Ureter (tissue), 1 donor: ENCODE data around the gene LCN2. TPM values are rescaled to one million over a fixed set of nuclear protein-coding genes. Genes with fewer than 3 reads are reported as not detected.
"Not testable (repeated sequence)": the region's sequence is repeated elsewhere in the genome, so short reads cannot be mapped to it uniquely, and the experiment has no call there.

Experiments
- DNase-seq: peaks from one replicate; pipeline ENCODE4 v3.0.0-alpha.2; 2020; ENCODE audit warnings: low spot score
- total RNA-seq: library from RNA; stranded (reverse); gene quantifications from one replicate; pipeline ENCODE4 v1.2.4, GENCODE V29; 2023
- donor health status: DM: yes; HTN: yes; CAD: no.

Gene LCN2
- total RNA-seq, 1 donor from 2014 or later: 143 TPM

DNA sequence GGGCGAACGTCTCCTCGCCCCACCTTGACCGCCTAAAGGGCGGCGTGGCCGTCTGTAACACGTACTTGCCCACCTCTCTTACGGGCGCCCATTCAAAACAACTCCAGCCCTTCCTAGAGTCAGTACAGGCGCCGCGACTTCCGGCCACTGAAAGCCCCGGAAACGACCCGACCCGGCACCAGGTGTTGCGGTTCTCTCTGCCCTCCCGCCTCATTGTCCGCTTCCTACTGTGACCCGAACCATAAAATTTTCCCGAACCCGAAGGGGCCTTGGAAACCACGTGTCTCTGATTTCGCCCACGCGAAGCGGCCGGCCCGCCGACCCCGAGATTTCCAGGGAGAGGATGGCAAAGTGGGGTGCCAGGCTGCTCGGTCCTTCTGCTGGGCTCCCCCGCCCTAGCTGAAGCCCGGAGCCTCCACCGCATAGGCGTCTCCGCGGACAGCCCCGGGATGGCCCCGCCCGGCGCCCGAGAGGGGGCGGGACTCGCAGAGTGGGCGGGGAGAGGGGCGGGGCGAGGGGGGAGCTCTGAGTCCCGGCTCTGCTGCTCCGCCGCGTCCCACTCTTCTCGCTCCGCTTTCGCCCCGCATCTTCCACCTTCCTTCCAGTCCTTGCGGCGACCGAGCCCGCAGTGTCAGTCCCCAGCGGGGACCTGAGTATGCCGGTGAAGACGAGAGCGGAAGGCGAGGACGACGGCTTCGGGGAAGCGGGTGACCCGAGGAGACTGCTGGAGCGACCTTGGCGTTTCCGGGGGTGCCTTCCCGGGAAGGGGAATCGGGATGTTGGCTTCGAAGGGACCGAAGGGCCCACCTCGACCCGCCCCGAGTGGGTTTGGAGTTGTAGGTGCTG, 21.0 kb upstream of the LCN2 start:
- DNase-seq: peak; percentile 83

GRCh38 chr9:128128836-128129590, 20.2 kb upstream of the LCN2 start:
- DNase-seq: no peak

GRCh38 chr9:128129976-128130590, 19.2 kb upstream of the LCN2 start:
- not testable (repeated sequence) for DNase-seq

GRCh38 chr9:128130651-128131050, 18.6 kb upstream of the LCN2 start:
- not testable (repeated sequence) for DNase-seq

GRCh38 chr9:128131346-128131745, 17.9 kb upstream of the LCN2 start:
- DNase-seq: not testable (repeated sequence)

DNA sequence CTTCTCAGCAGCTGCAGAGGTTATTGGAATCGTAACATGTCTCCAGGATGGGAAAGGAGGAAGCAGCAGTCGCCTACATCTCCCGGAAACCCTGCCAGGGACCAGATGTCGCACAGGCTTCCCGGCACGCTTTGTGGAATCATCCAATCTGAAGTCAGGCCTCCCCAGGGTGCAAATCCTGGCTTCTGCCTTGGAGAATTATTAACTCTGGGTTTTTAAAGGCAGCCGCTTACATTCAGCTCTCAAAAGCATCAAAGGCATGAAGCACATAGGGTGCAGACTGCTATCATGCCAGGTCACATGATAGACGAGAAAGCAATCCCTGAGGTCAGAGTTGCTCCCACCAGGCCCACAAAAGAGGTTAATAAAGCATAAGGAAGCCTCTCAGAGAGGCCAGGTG, 17.1 kb upstream of the LCN2 start:
- not testable (repeated sequence) for DNase-seq

- not testable (repeated sequence) for DNase-seq
Measured at GRCh38 chr9:128135561-128135960, 13.7 kb upstream of the LCN2 start.

DNA sequence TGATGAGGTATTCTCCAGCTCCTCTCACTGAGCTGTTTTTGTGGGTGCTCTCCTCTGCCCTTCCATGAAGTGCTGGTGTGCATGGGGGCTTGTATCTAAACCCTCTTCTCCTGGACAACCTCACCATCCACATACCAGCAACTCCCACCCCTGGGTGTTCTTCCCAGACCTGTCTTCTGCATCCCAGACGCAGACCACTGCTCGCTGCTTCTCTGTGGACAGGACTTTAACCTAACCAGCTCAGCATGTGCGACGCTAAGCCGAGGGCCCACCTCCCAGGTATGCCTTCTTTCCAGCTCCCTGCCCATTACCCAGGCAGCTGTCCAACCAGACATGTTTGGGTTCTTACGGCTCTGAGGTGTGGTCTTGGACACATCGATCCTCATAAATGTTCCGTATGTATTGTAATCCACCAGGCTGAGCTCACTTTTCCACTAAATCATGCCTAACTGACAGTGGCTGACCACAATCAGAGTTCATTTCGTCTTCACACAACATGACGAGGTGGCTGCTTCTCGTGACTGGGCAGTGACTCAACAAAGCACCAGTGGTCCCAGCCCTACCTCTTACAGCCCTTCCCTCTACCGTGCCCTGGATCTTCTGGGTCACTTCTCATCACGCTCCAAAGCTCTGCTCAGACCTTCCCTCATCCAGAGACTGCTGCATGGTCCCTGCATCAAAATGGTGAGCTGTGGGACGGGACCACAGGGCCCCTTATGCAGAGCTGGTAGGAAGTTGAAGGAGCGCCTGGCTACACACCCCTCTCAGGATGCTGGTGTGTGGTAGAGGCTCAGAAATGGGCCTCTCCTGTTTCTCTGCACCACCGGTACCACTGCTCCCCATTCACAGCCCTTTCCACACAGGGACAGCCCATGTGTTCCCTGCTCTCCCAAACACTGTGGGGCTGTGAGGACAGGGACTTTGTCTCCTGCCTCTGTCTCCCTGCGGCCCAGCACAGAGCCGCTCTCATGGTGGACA, 12.1 kb upstream of the LCN2 start:
- no peak for DNase-seq

GRCh38 chr9:128138001-128138400, 11.3 kb upstream of the LCN2 start:
- no peak for DNase-seq

DNA sequence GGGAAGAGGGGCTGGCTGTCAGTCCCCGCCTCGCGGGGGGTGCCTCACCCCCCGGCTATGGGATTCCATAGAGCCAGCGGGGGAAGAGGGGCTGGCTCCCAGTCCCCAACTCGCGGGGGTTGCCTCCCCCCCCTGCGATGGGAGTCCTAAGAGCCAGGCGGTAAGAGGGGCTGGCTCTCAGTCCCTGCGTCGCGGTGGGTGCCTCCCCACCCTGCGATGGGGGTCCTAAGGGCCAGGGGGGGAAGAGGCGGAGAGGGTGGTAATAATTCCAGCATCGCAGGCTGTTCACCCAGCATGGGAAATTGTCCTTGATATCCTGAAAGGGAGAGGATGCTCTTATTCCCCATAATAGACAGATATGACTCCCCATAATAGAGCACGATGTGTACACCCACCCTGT, 9.6 kb upstream of the LCN2 start:
- DNase-seq: no peak

DNA sequence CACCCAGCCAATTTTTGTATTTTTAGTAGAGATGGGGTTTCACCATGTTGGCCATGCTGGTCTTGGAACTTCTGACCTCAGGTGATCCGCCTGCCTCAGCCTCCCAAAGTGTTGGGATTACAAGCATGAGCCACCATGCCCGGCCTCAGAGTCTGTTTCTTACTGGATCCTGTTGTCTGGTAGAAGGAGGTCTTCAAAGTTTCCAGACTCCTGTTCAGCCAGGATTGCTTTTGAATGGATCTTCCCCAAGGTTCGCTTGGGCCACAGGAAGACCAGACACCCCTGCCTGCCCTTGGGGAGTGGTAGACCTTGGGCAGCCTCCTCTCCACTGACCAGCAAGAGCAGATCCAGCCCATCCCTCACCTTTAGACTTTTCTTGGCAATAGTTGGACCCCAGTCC, 7.6 kb upstream of the LCN2 start:
- no peak for DNase-seq

GRCh38 chr9:128142061-128142460, 7.2 kb upstream of the LCN2 start:
- DNase-seq: no peak

GRCh38 chr9:128142596-128142995, 6.7 kb upstream of the LCN2 start:
- no peak for DNase-seq

- no peak for DNase-seq
Measured at GRCh38 chr9:128143525-128144238, 5.6 kb upstream of the LCN2 start.

DNA sequence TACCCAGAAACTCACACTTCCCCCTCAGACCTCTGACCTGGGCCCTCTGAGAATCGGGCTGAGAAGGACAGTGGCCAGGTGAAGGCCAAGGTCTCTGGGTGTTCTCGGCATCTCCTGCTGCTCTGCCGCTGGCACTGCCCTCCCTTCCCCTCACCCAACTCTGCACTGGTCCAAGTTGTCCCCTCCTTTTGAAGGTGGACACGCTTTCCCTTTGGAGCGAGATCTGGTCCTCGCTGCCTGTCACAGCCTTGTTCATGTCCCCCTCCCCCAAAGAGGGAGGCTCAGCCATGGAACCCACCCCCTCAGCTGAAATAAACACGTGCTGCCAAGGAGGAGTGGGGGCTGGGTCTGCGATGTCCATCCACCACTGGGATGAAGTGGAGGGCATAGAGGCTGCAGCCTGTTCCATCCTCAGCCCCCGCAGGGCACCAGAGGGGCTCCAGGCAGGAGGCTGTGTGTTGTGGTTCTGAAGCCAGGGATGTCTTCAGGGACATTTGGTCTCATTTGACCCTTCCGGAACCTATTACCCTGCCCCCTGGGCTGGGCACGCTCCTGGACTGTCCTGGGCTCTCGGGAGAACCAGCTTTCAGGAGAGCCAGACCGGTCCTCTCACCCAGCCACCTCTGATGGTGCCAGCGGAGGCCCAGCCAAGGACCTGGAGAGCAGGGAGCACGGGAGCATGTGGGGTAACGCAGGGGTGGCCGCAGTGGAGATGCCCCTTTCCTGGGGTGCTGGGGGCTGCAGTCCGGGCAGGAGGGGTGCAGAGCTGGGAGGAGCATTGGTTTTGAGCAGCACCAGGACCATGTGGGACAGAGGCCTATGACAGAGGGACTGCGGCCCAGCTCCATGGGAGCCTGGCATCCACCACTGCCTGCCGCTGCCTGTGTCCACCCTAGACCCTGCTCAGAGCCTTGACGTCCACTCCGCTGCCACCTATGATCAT, 4.7 kb upstream of the LCN2 start:
- DNase-seq: no peak

DNA sequence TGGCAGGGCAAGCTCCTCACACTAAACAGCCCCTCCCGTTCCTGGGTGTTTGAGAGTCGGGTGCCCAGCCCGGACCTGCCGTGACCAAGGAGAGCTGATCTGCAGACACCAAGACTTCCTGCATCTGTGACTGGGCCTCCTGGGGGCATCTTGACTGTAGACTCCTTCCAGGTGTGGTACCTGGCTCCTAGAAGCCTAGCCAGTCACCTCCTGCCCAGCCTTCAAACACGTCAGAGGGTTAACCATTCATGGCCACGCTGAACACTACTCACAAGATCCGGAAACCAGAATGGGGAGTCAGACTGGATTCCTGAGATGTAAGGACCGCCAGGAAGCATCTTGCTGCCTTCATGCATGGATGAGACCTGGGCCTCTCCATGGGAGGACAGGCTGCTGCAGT, 3.7 kb upstream of the LCN2 start:
- DNase-seq: peak; percentile 77

DNA sequence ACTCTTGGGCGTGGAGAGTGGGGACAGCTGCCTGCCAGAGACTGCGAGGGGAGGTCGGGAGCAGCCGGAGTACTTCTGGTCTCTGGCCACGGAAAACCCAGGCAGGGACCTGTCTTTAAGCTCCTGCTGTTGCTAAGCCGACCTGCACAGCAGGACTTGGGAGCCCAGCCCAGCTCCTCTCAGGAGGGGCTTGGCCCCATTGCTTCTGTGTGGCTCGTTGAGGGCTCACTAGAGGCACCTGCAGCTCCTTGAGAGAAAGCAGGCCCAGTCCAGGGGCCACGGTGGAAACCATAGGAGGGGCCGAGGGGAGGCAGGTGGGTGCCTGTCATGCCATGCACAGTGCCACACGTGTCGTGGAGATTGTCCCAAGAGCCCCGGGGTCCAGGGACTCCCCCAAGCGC, 3.3 kb upstream of the LCN2 start:
- DNase-seq: no peak

GRCh38 chr9:128146591-128147120, 2.6 kb upstream of the LCN2 start:
- no peak for DNase-seq

- DNase-seq: no peak
Measured at GRCh38 chr9:128148509-128149000, 698 bp upstream of the LCN2 start.
